AG09319 (cell line): Measurements from ENCODE around the gene RAET1E.
"Not testable (repeated sequence)": the region's sequence is repeated elsewhere in the genome, so short reads cannot be mapped to it uniquely, and the experiment has no call there.

ENCODE experiments used
- DNase-seq: peaks from one replicate; pipeline ENCODE4 v3.0.0-alpha.2; 2010; ENCODE audit warnings: low read depth; ENCODE audit errors: extremely low read depth
- TF ChIP-seq, protein P1 (sequence below): IDR thresholded peaks from 2 replicates; pipeline ENCODE4 v1.5.1; 2011; ENCODE audit warnings: low read depth, mild to moderate bottlenecking, inconsistent platforms, low read length, moderate library complexity

Gene RAET1E

DNA sequence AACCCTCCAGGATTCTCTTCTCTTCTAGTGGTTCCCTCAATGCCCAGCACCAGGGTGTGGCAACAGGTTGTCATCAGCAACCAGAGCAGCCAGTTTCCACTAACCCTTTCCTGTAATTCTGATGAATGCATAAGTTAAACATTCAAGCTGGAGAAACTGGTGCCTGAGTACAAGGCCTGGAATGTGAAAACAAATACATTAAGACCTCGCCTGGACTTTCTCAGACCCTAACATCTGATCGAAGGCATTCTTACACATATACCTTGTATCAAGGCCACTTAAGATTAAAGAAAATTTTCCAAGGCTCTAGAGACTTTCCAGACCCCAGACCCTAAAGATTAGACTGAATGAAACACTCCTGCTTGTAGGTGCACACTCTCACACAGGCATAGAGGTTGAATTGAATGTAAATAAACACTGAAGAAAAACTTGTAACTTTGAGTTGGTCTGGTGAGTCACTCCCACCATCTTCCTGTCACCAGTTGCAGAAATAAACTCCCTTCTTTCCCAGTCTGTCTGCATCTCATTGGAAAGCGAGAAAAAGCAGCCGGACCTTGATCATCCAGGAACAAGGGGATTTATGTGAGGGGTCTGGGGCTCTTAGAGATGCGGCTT is 42.8 kb downstream of the RAET1E start:
- no peak for DNase-seq
- TF ChIP-seq, protein P1, sequence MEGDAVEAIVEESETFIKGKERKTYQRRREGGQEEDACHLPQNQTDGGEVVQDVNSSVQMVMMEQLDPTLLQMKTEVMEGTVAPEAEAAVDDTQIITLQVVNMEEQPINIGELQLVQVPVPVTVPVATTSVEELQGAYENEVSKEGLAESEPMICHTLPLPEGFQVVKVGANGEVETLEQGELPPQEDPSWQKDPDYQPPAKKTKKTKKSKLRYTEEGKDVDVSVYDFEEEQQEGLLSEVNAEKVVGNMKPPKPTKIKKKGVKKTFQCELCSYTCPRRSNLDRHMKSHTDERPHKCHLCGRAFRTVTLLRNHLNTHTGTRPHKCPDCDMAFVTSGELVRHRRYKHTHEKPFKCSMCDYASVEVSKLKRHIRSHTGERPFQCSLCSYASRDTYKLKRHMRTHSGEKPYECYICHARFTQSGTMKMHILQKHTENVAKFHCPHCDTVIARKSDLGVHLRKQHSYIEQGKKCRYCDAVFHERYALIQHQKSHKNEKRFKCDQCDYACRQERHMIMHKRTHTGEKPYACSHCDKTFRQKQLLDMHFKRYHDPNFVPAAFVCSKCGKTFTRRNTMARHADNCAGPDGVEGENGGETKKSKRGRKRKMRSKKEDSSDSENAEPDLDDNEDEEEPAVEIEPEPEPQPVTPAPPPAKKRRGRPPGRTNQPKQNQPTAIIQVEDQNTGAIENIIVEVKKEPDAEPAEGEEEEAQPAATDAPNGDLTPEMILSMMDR = no peak

DNA sequence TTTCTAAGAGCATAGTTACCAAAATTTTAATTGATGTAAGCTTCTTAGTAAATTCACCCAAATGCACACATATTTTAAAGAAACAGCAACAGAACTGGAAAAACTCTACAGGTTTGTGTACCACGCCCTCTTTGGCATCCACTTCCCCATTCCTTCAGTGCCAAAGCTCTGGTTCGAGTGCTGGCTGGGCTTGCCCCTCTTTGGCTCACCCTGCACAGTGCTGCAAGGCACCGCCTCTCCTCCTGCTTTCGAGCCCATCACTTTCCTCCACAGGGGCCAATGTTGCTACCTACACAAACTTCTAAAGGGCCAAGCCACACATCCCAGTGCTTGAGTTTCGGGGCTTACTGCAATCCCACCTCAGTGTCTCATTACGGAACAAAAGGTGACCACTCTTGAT is 43.4 kb downstream of the RAET1E start:
- no peak for DNase-seq
- TF ChIP-seq, protein P1 = no peak

DNA sequence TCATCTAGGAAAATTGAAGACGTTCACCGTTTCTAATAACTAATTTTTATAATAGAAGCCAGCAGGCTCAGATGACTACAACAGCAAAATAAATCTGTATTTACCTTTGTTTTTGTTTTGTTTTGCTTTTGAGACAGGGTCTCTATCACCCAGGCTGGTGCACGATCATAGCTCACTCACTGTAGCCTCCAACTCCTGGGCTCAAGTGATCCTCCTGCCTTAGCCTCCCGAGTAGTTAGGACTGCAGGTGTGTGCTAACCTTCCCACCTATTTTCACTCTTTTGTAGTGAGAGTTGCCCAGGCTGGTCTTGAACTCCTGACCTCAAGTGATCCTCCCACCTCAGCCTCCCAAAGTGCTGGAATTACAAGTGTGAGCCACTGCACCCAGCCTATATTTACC is 43.9 kb downstream of the RAET1E start:
- DNase-seq = not testable (repeated sequence)

DNA sequence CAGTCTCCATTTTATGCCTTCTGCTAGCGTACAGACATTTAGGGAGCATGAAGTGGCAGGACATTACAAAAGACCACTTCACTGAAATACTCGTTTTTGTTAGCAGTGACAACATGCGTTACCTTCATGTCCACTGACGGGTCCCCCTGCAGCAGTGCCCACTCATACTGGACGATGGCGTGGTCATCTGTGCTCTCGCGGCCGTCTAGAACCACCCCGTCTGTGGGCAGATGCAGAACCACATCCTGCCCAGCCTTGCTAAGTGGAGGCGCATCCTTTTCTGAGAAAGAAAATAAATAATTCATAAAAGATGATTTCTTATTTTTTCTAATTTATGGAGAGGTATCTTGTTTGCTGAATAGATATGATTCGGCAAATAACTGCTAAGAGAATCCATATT is 45.0 kb downstream of the RAET1E start:
- no peak for DNase-seq
- TF ChIP-seq, protein P1 = no peak

DNA sequence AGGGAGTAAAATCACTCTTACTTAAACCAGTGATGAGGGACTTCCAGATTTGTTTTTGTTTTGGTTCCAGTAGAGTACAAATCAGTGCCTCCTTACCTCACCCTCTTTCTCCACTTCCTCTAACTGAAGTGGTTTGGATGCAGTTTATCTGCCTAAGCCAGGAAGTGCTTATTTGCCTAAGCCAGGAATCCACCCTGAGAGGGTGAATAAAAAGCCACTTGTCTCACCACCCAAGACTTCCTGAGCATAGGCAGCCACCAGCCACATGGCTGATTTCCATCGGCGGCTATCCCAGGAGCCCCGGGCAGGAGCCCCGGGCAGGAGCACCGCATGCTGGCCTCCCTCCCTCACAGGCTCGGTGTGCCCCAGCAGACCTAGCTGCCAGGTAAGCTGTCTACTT is 45.7 kb downstream of the RAET1E start:
- DNase-seq = no peak
- TF ChIP-seq, protein P1 = no peak

DNA sequence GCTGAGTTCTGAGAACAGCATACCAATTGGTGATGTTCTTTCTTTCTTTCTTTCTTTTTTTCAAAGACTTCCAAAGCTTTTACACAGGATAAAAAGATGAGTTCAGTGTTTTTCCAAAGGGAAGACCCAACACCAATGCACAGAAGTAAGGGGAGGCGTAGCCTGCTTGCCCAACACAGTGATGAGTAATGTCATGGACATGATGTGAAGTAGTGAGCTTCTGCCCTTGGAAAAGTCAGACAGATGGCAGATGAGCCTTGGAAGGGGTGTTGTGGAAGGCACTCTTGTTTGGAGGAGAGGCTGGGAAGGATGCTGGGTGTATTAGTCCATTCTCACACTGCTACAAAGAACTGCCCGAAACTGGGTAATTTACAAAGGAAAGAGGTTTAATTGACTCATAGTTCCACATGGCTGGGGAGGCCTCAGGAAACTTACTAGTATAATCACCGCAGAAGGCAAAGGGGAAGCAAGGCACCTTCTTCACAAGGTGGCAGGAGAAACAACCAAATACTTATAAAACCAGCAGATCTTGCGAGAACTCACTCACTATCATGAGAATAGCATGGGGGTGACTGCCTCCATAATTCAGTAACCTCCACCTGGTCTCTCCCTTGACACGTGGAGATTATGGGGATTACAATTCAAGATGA is 46.3 kb downstream of the RAET1E start:
- no peak for DNase-seq
- TF ChIP-seq, protein P1 = no peak

DNA sequence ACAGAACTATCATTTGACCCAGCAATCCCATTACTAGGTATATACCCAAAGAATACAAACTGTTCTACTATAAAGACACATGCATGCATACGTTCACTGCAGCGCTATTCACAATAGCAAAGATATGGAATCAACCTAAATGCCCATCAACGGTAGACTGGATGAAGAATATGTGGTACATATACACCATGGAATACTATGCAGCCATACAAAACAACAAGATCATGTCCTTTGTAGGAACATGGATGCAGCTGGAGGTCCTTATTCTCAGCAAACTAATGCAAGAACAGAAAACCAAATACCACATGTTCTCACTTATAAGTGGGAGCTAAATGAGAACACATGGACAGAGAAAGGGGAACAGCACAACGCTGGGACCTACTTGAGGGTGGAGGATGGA is 49.6 kb downstream of the RAET1E start:
- not testable (repeated sequence) for DNase-seq
